Neural crest cell (in vitro differentiated cells): ENCODE results near the gene PTPN6. TPM values are rescaled to one million over a fixed set of nuclear protein-coding genes. Genes with fewer than 3 reads are reported as not detected.

Source experiments
- DNase-seq: peaks from one replicate; pipeline ENCODE4 v3.0.0; 2021; ENCODE audit warnings: low read depth, mixed read lengths, low spot score
- H3K27ac Mint-ChIP-seq: one replicate; pipeline ENCODE4 v1.8.0; 2021; ENCODE audit warnings: mild to moderate bottlenecking, mixed read lengths; ENCODE audit not compliant: unreplicated experiment
- H3K27me3 Mint-ChIP-seq: 2 replicates; pipeline ENCODE4 v1.8.0; 2021; ENCODE audit warnings: low read depth, mild to moderate bottlenecking, mixed read lengths
- H3K36me3 Mint-ChIP-seq: 2 replicates; pipeline ENCODE4 v1.8.0; 2021; ENCODE audit warnings: low read depth, mild to moderate bottlenecking, mixed read lengths
- H3K4me1 Mint-ChIP-seq: 2 replicates; pipeline ENCODE4 v1.8.0; 2021; ENCODE audit warnings: mixed read lengths
- H3K4me3 Mint-ChIP-seq: one replicate; pipeline ENCODE4 v1.8.0; 2021; ENCODE audit warnings: mild to moderate bottlenecking, mixed read lengths
- H3K9me3 Mint-ChIP-seq: 2 replicates; pipeline ENCODE4 v1.8.0; 2021; ENCODE audit warnings: mixed read lengths
- CTCF ChIP-seq: fragments of 200-600 bp; sonication (generic); conservative IDR thresholded peaks from 2 replicates; pipeline ENCODE4 v1.5.0; 2021; ENCODE audit warnings: antibody characterized with exemption, mild to moderate bottlenecking
- total RNA-seq: library from RNA; stranded (reverse); gene quantifications from 2 replicates; pipeline ENCODE4 v1.2.1, GENCODE V29; 2021

The PTPN6 gene
- total RNA-seq, 1 donor from 2014 or later = 1.1 TPM

- TF ChIP-seq CTCF = no peak
- H3K4me3 Mint-ChIP-seq = no peak overlapping the region
- peaks cover 3% of the 10 kb centered on the region for H3K4me1 Mint-ChIP-seq
- H3K36me3 Mint-ChIP-seq = peaks cover 12% of the 10 kb centered on the region
- no peaks in the 10 kb centered on the region for H3K9me3 Mint-ChIP-seq
- peak overlapping the region; percentile 57 for H3K27ac Mint-ChIP-seq
- no peak for DNase-seq
- H3K27me3 Mint-ChIP-seq = no peaks in the 10 kb centered on the region
Observed at GRCh38 chr12:6979021-6979420, 27.9 kb downstream of the PTPN6 start.

GRCh38 chr12:6979453-6979852 is 28.3 kb downstream of the PTPN6 start:
- peaks cover 12% of the 10 kb centered on the region for H3K36me3 Mint-ChIP-seq
- H3K4me3 Mint-ChIP-seq = no peak overlapping the region
- peak overlapping the region; percentile 57 for H3K27ac Mint-ChIP-seq
- TF ChIP-seq CTCF = no peak
- DNase-seq = no peak
- peaks cover 3% of the 10 kb centered on the region for H3K4me1 Mint-ChIP-seq
- H3K9me3 Mint-ChIP-seq = no peaks in the 10 kb centered on the region
- no peaks in the 10 kb centered on the region for H3K27me3 Mint-ChIP-seq

- no peak for TF ChIP-seq CTCF
- Mint-ChIP-seq H3K4me3 (no peak overlapping the region), H3K36me3 (peaks cover 12% of the 10 kb centered on the region), H3K27me3 (no peaks in the 10 kb centered on the region), H3K9me3 (no peaks in the 10 kb centered on the region), H3K4me1 (peaks cover 3% of the 10 kb centered on the region), H3K27ac (no peak overlapping the region)
- DNase-seq = no peak
Observed at GRCh38 chr12:6980075-6980474, 28.9 kb downstream of the PTPN6 start.

- no peak for TF ChIP-seq CTCF
- H3K9me3 Mint-ChIP-seq = no peaks in the 10 kb centered on the region
- H3K36me3 Mint-ChIP-seq = peaks cover 12% of the 10 kb centered on the region
- H3K4me3 Mint-ChIP-seq = no peak overlapping the region
- no peak overlapping the region for H3K27ac Mint-ChIP-seq
- peaks cover 3% of the 10 kb centered on the region for H3K4me1 Mint-ChIP-seq
- H3K27me3 Mint-ChIP-seq = no peaks in the 10 kb centered on the region
- no peak for DNase-seq
Observed at GRCh38 chr12:6980740-6981139, 29.6 kb downstream of the PTPN6 start.

GRCh38 chr12:6981152-6982052 is 30.2 kb downstream of the PTPN6 start:
- no peak for TF ChIP-seq CTCF
- Mint-ChIP-seq H3K27ac (peak overlapping the region; percentile 68), H3K36me3 (peaks cover 8% of the 10 kb centered on the region), H3K27me3 (no peaks in the 10 kb centered on the region), H3K4me3 (no peak overlapping the region), H3K4me1 (peaks cover 3% of the 10 kb centered on the region), H3K9me3 (no peaks in the 10 kb centered on the region)
- no peak for DNase-seq
